Measurements from ENCODE around the gene ADD1. TPM values are rescaled to one million over a fixed set of nuclear protein-coding genes. Genes with fewer than 3 reads are reported as not detected.

ADD1 gene
- total RNA-seq, 1 donor from 2014 or later = 274 TPM

GRCh38 chr4:2901186-2901585 is 57.5 kb downstream of the ADD1 start:
- no peak for TF ChIP-seq CTCF (IDR thresholded peaks at IDR 0.05)
- Mint-ChIP-seq H3K9me3 (ENCODE audit: unreplicated experiment) (no peaks in the 10 kb centered on the region), H3K36me3 (ENCODE audit: unreplicated experiment) (peaks cover 60% of the 10 kb centered on the region), H3K4me1 (ENCODE audit: unreplicated experiment) (peaks cover 3% of the 10 kb centered on the region), H3K27me3 (ENCODE audit: unreplicated experiment) (no peaks in the 10 kb centered on the region), H3K4me3 (ENCODE audit: unreplicated experiment) (no peak overlapping the region), H3K27ac (ENCODE audit: unreplicated experiment) (no peak overlapping the region)
- DNase-seq (ENCODE audit: extremely low spot score, unreplicated experiment) = no peak

DNA sequence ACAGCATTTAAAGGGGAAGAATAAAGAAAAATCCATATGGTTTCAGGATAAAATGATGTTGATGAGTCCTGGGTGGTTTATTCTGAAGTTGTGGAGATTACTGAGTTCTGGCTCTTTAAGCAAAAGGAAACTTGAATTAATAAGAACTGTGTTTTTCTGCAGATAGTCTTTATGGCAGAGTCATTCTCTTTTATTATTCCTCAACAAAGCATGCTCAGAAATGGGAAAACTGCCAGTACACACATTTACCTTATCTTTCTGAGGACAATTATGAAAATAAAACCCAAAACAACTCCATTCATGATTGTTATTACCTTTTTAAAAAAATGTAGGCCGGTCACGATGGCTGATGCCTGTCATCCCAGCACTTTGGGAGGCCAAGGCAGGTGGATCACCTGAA is 58.5 kb downstream of the ADD1 start:
- H3K4me3 Mint-ChIP-seq (ENCODE audit: unreplicated experiment) = no peak overlapping the region
- peaks cover 59% of the 10 kb centered on the region for H3K36me3 Mint-ChIP-seq (ENCODE audit: unreplicated experiment)
- H3K27me3 Mint-ChIP-seq (ENCODE audit: unreplicated experiment) = no peaks in the 10 kb centered on the region
- no peak for DNase-seq (ENCODE audit: extremely low spot score, unreplicated experiment)
- H3K9me3 Mint-ChIP-seq (ENCODE audit: unreplicated experiment) = no peaks in the 10 kb centered on the region
- no peak for TF ChIP-seq CTCF (IDR thresholded peaks at IDR 0.05)
- H3K27ac Mint-ChIP-seq (ENCODE audit: unreplicated experiment) = peak overlapping the region; percentile 27
- no peaks in the 10 kb centered on the region for H3K4me1 Mint-ChIP-seq (ENCODE audit: unreplicated experiment)

DNA sequence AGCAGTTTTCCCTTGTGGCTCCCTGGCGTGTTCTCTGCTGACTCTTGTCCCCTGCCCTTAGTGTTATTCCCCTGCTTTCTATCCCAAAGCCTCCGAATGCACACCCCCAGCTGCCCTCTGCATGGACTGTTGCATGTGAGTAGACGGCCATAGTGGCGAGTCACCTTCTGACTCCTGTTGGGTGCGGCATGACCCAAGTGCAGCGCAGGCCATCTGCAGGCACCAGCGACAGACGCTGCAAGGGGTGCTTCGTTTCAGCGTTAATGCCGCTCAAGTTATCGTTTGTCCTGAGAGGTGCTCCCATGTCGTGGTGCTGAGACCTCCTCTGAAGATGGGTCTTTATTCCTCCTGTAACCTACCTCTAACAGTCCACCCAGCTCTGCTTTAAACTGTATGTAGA is 61.9 kb downstream of the ADD1 start:
- H3K36me3 Mint-ChIP-seq (ENCODE audit: unreplicated experiment) = peaks cover 56% of the 10 kb centered on the region
- H3K4me1 Mint-ChIP-seq (ENCODE audit: unreplicated experiment) = no peaks in the 10 kb centered on the region
- no peak for TF ChIP-seq CTCF (IDR thresholded peaks at IDR 0.05)
- H3K27ac Mint-ChIP-seq (ENCODE audit: unreplicated experiment) = no peak overlapping the region
- no peaks in the 10 kb centered on the region for H3K27me3 Mint-ChIP-seq (ENCODE audit: unreplicated experiment)
- H3K4me3 Mint-ChIP-seq (ENCODE audit: unreplicated experiment) = no peak overlapping the region
- no peak for DNase-seq (ENCODE audit: extremely low spot score, unreplicated experiment)
- no peaks in the 10 kb centered on the region for H3K9me3 Mint-ChIP-seq (ENCODE audit: unreplicated experiment)

DNA sequence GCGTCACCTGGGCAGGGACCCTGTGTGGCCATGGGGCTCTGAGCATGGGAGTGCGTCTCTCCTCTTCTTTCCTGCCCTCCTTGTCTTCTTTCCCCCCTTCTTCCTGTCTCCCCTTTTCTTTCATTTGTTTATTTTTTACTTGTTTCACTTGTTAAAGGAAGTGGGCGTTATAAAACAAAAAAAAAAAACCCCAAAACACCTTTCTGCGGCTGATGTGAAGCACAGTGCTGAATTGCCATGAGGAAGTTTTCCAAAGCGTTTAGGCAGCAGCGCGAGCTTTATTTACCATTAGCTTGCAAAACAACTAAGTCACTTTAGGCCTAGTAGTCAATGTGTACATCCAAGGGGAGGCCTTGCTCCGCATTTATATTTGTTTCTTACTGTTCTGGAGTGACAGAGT is 62.6 kb downstream of the ADD1 start:
- TF ChIP-seq CTCF (IDR thresholded peaks at IDR 0.05) = no peak
- Mint-ChIP-seq H3K36me3 (ENCODE audit: unreplicated experiment) (peaks cover 56% of the 10 kb centered on the region), H3K27me3 (ENCODE audit: unreplicated experiment) (no peaks in the 10 kb centered on the region), H3K9me3 (ENCODE audit: unreplicated experiment) (no peaks in the 10 kb centered on the region), H3K4me3 (ENCODE audit: unreplicated experiment) (no peak overlapping the region), H3K27ac (ENCODE audit: unreplicated experiment) (no peak overlapping the region), H3K4me1 (ENCODE audit: unreplicated experiment) (no peaks in the 10 kb centered on the region)
- no peak for DNase-seq (ENCODE audit: extremely low spot score, unreplicated experiment)

GRCh38 chr4:2907226-2907625 is 63.6 kb downstream of the ADD1 start:
- Mint-ChIP-seq H3K4me1 (ENCODE audit: unreplicated experiment) (no peaks in the 10 kb centered on the region), H3K27me3 (ENCODE audit: unreplicated experiment) (no peaks in the 10 kb centered on the region), H3K9me3 (ENCODE audit: unreplicated experiment) (no peaks in the 10 kb centered on the region), H3K27ac (ENCODE audit: unreplicated experiment) (no peak overlapping the region), H3K4me3 (ENCODE audit: unreplicated experiment) (no peak overlapping the region), H3K36me3 (ENCODE audit: unreplicated experiment) (peaks cover 50% of the 10 kb centered on the region)
- no peak for TF ChIP-seq CTCF (IDR thresholded peaks at IDR 0.05)
- DNase-seq (ENCODE audit: extremely low spot score, unreplicated experiment) = no peak

Data from osteocyte (in vitro differentiated cells).